Right lung (tissue), 10 donors: Measurements from ENCODE around the gene RARRES1. TPM values are rescaled to one million over a fixed set of nuclear protein-coding genes. Genes with fewer than 3 reads are reported as not detected.

Experiments
- DNase-seq, 2 donors: peaks; one replicate each; pipeline ENCODE4 v3.0.0-alpha.2; 2013
- long read RNA-seq, 8 donors: transcript quantifications; one replicate each; lab custom pipeline, GENCODE V29; 2026
- polyA plus RNA-seq, 5 donors: library from polyadenylated mRNA; unstranded; fragments of 120-200 nt; gene quantifications; one replicate each; pipeline versions ENCODE4 v1.2.1 to v1.2.3, GENCODE V29; 2013; ENCODE audit warnings: inconsistent platforms in 1 of 5, low replicate concordance in 1 of 5; ENCODE audit not compliant: insufficient read length in 5 of 5, insufficient read depth in 1 of 5

RARRES1 gene, protein sequence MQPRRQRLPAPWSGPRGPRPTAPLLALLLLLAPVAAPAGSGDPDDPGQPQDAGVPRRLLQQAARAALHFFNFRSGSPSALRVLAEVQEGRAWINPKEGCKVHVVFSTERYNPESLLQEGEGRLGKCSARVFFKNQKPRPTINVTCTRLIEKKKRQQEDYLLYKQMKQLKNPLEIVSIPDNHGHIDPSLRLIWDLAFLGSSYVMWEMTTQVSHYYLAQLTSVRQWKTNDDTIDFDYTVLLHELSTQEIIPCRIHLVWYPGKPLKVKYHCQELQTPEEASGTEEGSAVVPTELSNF
- 10 to 100 TPM; 31.7 to 91.7 (median 65.4) TPM for polyA plus RNA-seq
- long read RNA-seq, donor 1, transcript RARRES1-201 (6 exons, 1,952 nt): major isoform, 37 of 56 reads
- long read RNA-seq, donor 1, partial matches to known transcripts: 17 of 56 reads
- long read RNA-seq, donor 1, other reads (novel, unspliced or antisense): 0 of 56 reads
- long read RNA-seq, donor 2, transcript RARRES1-201 (6 exons, 1,952 nt): major isoform, 13 of 13 reads
- long read RNA-seq, donor 2, partial matches to known transcripts: 0 of 13 reads
- long read RNA-seq, donor 2, other reads (novel, unspliced or antisense): 0 of 13 reads
- long read RNA-seq, donor 3, transcript RARRES1-201 (6 exons, 1,952 nt): major isoform, 25 of 59 reads
- long read RNA-seq, donor 3, partial matches to known transcripts: 31 of 59 reads
- long read RNA-seq, donor 3, other reads (novel, unspliced or antisense): 0 of 59 reads
- long read RNA-seq, donor 4, transcript RARRES1-204 (4 exons, 839 nt): minor isoform, 5 of 55 reads
- long read RNA-seq, donor 4, transcript RARRES1-201 (6 exons, 1,952 nt): major isoform, 22 of 55 reads
- long read RNA-seq, donor 4, partial matches to known transcripts: 28 of 55 reads
- long read RNA-seq, donor 4, other reads (novel, unspliced or antisense): 0 of 55 reads
- long read RNA-seq, donor 5, transcript RARRES1-201 (6 exons, 1,952 nt): major isoform, 37 of 57 reads
- long read RNA-seq, donor 5, partial matches to known transcripts: 16 of 57 reads
- long read RNA-seq, donor 5, other reads (novel, unspliced or antisense): 0 of 57 reads
- long read RNA-seq, donor 6, transcript RARRES1-201 (6 exons, 1,952 nt): major isoform, 19 of 37 reads
- long read RNA-seq, donor 6, partial matches to known transcripts: 9 of 37 reads
- long read RNA-seq, donor 6, other reads (novel, unspliced or antisense): 7 of 37 reads
- long read RNA-seq, donor 7, transcript RARRES1-201 (6 exons, 1,952 nt): major isoform, 20 of 20 reads
- long read RNA-seq, donor 7, partial matches to known transcripts: 0 of 20 reads
- long read RNA-seq, donor 7, other reads (novel, unspliced or antisense): 0 of 20 reads
- long read RNA-seq, donor 8, transcript RARRES1-201 (6 exons, 1,952 nt): major isoform, 11 of 19 reads
- long read RNA-seq, donor 8, partial matches to known transcripts: 7 of 19 reads
- long read RNA-seq, donor 8, other reads (novel, unspliced or antisense): 0 of 19 reads

DNA sequence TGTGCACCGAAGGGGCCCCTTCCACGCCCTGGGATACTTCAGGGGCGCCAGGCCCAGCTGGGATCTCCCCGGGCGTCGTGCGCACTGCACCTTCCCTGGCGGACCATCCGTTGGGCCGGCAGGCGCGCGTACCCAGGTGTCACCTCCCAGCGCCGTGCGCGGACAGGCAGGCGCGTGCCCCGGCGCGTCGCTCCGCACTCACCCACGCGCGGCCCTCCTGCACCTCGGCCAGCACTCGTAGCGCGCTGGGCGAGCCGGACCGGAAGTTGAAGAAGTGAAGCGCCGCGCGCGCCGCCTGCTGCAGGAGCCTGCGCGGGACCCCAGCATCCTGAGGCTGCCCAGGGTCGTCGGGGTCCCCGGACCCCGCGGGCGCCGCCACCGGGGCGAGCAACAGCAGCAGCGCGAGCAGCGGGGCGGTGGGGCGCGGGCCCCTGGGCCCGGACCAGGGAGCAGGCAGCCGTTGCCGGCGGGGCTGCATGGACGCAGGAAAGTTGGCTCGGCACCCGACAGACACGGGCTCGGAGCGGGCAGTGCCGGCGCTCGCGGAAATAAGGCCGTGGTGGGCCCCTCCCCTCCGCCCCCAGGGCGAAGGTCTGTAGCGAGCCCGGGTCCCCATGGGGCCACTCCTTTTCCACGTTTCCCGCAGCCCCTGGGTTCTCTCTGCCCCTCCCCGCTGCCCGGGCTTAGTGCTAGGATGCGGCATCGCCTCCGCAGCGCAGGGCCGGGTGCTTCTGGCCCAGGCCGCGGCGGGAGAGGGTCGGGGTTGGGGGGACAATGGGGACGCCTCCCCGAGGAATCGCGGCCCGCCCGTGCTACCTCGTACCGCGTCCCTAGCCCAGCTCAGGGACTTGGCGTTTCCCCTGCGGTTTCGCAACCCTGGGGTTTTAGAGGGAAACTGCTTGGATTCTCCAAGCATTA is at the start of gene RARRES1:
Gene RARRES1 (minus strand): TSS at position 520 of the 918 bp plus-strand sequence. CDS start 42 bp downstream, at position 478.
- DNase-seq: peak; percentile 63 to 65

DNA sequence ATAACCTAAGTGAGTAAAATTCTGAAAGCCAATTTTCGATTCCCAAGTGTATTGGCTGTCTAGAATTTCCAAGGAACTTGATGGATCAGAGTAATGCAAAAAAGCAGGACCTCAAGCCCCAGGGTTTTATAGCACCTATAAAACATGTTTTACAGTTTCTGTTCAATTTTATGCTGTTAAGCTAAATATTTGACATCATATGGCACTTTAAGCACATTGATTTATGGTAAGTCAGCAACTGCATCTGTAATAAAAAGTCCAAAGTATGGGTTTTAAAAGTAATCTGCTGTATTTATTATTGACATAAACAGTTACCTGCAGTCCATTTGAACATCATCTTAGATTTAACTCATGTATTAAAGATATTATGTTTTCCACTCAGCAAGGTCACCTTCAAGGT is 49.6 kb upstream of the RARRES1 start:
- DNase-seq: no peak

DNA sequence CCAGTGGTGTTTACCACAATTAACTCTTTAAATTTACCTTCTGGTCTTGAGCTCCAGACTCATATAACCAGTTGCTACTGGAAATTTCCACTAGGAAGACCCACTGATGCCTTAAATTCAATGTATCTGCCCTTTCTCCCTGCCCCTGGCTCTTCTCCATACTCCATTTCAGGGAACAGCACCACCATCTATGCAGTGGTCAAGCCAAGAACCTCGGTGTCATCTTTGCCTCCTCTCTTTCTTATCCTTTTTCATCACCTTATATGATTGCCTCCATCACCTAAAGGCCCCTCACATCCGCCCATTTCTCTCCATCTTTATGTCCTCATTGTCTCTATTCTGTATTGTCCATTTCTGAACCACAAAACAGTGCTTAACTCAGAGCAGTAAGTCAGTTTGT is 48.9 kb upstream of the RARRES1 start:
- no peak for DNase-seq

DNA sequence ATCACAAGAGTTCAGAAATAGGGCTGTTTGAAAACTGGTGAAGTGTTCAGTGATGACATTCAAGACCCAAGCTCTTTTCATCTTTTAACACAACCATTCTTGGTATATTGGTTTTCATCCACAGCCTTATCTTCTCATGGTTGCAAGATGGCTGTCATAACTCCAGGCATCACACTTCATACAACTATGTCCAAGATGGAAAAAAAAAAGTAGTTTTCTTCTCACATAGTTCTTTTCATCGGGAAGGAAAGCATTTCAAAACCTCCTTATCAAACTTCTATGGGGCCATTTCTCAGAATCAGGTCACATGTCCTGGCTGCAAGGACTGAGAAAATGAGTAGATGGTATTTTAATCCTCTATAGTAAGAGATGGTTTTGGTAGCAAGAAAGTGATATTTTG is 48.5 kb upstream of the RARRES1 start:
- peak; percentile 68 to 84 for DNase-seq

DNA sequence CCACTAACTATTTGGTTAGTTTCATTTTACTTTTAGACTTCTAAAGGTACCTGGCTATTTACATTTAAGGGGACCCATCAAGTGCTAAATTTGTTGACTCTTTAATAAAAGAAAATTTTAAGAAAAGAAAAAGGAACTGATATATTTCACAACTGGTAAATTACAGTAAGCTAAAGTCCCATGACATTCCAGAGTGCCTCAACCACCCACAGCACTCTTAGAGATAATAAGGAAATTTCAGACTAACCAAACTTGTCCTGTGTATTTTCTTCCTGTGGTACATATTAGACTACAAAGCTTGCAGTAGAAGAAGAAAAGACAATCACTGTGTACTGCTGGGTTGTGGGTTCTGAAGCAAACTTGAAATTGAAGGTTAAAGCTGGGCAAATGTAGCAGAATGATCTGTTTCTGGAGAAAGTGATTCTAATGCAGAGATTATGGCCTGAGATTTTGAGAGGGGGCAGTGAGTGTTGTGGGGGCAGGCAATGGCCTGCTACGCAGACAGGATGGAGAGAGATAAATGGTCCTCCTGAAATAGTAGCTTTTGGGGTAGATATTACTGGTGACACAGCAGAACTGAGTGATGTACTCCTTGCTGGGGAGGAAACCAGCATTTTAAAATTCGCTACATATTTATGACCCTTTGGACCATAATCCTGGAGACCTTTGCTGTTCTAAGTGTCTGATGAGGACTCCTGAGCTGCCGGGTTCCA is 45.1 kb upstream of the RARRES1 start:
- DNase-seq: no peak

DNA sequence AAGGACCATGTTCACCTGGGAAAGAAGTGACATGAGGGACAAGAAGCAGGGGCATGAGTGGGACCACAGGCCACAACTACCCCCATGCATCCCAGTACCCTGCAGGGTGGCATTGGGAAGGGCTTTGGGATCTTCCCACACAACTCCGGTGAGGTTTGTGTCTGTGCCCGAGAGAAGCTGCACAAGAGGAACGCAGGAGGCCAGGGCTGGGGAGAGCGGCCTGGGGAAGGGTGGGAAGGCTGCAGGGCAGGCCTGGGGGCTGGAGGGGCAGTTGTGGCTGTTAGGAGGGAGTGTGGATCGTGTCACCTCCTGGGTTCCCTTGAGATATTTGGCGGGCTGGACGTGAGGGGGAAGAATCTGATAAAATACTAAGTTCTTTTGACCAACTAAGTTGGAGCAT is 44.3 kb upstream of the RARRES1 start:
- no peak for DNase-seq

DNA sequence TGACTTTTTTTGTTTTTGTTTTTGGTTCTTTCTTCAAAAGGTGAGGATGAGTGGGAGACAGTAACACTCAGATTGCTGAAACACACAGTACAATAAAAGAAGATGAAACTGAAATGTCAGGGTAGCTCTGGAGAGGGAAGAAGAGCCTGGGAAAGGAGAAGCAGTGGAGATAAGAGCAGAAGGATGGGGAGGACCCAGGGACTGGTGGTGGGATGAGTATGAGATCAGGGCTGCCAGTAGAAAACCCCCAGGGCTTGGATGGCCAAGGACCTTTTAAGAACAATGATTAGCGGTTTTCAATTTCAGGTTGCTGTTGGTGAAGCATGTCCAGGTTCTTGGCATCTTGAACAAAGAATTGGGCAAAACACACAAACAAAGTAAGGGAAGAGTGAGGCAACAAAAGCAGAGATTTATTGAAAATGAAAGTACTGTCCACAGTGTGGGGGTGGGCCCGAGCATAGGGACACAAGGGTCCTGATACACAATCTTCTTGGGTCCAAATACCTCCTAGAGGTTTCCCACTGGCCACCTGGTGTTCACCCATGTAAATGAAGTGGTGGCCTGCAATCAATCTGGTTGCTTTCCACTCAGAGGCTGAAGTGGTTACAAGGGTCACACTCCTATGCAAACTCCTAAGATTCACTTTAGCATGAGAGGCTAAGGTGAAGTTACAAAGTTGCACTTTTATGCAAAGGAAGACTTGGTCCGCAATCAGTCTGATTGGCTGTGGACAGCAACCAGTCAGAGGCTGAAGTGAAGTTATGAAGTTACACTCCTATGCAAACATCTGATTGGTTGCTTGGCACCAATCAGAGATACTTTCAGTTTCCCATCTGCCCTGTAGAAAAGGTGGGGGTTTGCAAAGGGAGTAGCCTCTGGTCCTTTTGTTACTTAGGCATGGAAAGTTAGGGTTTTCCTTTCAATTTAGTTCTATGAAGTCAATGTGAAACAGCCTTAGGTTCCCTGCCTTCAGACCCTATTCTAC is 43.5 kb upstream of the RARRES1 start:
- DNase-seq: no peak

DNA sequence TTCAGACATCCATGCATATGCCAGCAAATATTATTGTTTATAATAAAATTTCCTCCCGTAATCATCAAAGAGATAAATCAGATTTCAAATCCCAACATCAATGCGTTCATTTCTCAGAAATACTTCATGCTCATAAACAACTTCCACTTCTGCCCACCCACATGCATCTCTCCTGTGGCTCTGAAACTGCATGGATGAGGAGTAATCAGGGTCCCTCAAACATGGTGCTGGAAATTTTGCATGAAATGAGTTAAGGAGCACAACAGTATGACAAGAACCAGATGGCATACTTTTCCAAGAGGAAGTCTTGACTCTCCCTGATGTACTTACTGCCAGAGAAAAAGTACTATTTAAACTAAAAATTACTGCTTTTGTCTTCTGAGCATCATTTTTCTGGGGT is 42.7 kb upstream of the RARRES1 start:
- DNase-seq: peak; percentile 80 to 86

DNA sequence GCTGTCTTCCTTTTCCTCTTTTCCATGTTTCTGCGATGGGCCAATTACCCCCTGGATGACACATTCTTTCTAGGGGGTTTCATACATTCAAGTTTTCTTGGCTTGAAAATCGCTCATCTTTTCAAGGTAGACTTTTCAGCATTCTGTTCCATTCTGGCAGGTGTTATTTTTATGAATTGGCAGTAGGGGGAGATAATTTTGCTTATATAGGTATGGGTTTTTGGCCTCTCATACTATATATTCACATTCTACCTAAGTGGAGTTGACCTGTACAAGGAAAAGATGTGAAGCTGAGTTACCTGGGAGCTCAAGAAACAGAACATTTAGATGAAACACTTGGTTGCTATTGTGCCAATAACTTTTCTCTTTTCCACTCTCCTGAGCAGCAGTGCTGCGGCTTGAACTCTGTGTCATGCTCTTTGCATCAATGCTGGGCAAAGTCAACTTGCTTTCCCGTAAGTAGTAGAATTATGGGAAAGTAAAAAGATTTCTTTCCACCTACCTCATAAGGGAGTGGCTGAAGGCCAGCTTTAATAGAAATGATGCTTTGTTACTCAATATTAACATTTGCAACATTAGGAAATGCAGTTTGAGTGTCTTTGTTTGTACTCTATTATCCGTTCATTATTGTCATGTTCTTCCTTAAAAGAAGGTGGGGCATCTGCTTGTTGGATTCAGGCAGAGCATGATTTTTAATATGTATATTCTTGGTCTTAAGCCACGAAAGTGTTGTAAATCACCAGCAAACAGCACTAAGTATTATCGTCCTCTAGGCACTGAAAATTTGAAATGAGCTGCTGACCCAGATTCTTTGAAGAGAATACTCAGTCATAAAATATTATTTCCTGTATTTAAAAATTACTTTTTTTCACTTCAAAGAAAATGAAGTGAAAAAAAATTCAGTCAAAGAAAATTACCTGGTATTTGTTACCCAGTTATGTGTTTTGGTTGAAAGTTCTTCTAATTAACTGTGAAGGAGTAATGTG is 41.9 kb upstream of the RARRES1 start:
- DNase-seq: peak; percentile 47 to 61

DNA sequence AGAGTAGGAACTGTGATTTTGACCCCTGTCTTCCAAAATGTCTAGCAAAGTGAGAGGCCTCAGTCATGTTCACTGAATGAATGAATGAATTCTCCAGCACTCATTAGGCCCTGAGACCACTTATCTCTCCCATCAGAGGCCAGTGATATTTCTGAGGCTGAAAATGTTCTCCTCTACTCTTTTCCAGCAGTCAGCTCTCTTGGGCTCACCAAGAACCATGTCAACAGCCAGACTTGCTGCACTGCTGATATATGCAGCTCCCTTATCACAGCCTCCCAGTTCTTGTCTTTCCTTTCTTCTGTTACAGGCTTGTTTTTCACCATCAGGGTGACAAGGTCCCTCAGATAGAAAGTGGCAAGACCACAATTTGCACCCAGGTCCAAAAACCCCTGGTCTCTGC is 40.9 kb upstream of the RARRES1 start:
- DNase-seq: no peak

DNA sequence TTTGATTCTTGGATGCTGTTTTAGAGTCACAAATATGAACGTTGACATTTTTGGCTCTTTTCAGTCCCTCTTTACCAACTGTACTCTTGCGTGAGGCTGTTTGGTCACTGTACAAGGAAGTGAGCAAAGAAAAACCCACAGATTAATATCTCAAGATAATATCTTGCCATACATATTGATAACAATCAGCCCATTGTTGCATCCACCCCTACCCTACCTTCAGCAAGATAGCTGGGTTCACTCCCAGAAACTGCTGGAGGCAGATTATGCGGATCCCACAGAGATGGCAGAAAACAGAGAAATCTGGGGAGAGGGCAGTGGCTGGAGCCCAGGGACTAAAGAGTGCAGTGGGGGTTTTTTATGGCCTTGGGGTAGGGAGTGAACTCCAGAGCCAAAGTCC is 39.7 kb upstream of the RARRES1 start:
- DNase-seq: no peak

DNA sequence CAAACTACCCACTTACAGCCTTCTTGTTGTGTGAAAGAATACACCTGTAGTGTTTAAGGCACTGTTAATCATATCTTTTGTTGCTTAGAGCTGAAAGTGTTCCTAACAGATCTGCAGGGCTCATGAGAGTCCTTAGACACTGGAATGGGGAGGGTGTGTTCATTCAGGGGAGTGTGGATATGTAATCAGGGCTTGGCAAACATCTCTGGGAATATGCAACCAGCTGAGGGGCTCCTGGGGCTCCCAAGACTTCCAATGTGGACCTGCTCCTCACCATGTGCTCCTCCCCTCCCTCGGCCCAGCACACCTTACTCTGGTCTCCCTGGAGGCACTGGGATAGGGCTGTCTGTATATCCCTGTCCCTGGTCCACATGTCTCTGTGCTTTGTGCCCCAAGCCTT is 39.3 kb upstream of the RARRES1 start:
- DNase-seq: no peak

DNA sequence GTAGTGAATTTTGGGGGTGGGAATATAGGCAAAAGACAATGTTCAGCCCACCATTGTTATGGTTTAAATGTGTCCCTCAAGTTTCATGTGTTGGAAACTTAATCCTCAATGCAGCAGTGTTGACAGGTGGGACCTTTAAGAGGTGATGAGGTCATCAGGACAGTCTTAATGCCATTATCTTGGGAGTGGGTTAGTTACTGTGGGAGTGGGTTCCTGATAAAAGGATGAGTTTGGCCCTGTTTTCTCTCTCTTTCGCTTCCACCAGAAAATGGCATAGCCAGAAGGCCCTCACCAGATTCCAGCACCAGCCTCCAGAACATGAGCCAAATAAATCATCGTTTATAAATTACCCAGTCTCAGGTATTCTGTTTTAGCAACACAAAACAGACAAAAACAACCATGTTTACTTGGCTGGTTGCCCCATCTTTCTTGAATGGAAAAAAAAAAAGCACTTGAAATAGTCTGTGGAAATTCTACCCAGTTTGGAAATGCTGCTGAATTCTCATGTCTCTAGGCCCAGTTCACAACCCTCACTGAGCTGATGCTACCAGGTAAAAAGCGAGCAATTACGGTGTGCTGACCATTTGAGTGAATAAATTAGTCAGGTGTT is 38.6 kb upstream of the RARRES1 start:
- no peak for DNase-seq

DNA sequence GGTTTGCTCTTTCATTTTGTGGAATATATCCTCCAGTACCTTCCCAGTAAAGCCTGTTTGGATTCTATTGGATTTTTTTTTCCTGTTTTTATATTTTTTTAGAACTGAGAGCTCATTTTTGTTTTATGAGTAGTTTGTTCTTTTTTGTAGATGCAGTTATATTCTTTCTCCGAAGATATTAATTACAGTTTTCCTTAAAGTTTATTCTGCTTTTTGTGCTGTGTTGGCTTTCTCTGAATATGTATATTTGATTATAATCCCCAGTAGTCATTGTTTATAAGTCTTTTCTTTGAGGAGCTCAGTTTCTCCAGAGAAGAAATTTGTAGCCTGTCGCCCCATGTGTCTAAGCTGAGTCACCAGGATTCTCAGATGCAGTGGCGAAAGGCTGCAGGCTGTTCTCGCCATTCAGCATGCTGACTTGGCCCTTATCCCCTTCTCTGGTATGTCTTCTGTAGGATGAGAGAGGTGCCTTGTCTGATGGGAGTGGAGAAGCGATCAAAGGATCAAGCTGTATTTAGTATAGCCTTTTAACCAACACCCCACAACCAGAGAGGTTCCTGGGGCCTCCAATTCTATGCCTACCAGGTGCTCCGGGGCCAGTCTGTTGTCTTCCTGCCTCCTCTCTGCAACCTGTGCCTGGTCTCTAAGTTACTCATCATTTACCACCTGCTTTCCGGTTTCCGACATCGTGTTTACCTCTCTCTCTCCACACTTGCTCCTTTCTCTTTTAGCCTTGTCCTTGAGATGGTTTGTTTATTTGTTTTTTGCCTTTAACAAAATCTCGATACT is 37.9 kb upstream of the RARRES1 start:
- no peak for DNase-seq

DNA sequence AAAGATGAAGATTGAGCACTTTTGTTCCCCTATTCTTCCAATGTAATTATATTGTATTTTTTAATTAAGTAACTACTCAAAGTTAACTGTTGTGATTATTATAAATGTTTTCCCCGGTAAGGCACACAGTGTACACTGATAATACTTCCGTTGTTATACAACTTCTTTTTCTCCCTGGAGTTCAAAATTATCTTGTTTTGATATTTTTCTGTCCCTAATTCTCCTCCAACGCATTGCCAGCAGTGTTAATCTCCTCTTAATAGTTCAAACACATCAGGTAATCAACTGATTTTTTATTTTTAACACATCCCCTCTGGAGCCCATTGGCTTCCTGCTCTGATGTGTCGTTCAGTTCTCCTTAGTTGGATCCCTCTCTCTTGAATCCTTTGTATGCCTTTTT is 37.3 kb upstream of the RARRES1 start:
- no peak for DNase-seq
